Gastroesophageal sphincter (tissue), 4 donors: ENCODE measurements around the gene FXYD7. TPM values are rescaled to one million over a fixed set of nuclear protein-coding genes. Genes with fewer than 3 reads are reported as not detected.

Experiments
- ATAC-seq: fragments of 150-250 bp; one replicate; pipeline ENCODE4 v1.9.1; 2016; ENCODE audit warnings: mild to moderate bottlenecking, moderate library complexity
- H3K27ac ChIP-seq, 4 donors: fragments of 200-600 bp; sonication (generic) in 3 of 4; 1 replicate in 3 of 4; 2 replicates in 1 of 4; pipeline ENCODE4 v1.5.1; 2016 to 2019
- H3K27me3 ChIP-seq: fragments of 200-600 bp; sonication (generic); one replicate; pipeline ENCODE4 v1.5.1; 2019
- H3K36me3 ChIP-seq, 2 donors: fragments of 200-600 bp; sonication (generic); one replicate each; pipeline ENCODE4 v1.5.1; 2019; ENCODE audit warnings: control low read depth in 1 of 2
- H3K4me1 ChIP-seq, 3 donors: fragments of 200-600 bp; sonication (generic); 1 replicate in 2 of 3; 2 replicates in 1 of 3; pipeline ENCODE4 v1.5.1; 2016 to 2019; ENCODE audit warnings: control low read depth in 2 of 3
- H3K4me3 ChIP-seq, 2 donors: fragments of 200-600 bp; sonication (generic); one replicate each; pipeline ENCODE4 v1.5.1; 2019; ENCODE audit warnings: mild to moderate bottlenecking in 1 of 2, moderate library complexity in 1 of 2
- H3K9me3 ChIP-seq, 3 donors: fragments of 200-600 bp; sonication (generic); one replicate each; pipeline ENCODE4 v1.5.1; 2017 to 2019; ENCODE audit warnings: control low read depth in 2 of 3
- EP300 ChIP-seq: sonication (generic); formaldehyde crosslinking; IDR thresholded peaks from one replicate; pipeline ENCODE4 v1.6.1; 2017; ENCODE audit warnings: antibody characterized with exemption, mild to moderate bottlenecking
- POLR2A ChIP-seq, 2 donors: fragments of 450-650 bp; IDR thresholded peaks; one replicate each; pipeline ENCODE4 v1.6.1; 2017; ENCODE audit warnings: antibody characterized with exemption in 2 of 2, mild to moderate bottlenecking in 2 of 2, moderate library complexity in 1 of 2
- POLR2AphosphoS5 ChIP-seq: sonication (generic); formaldehyde crosslinking; IDR thresholded peaks from one replicate; pipeline ENCODE4 v1.6.1; 2017; ENCODE audit warnings: antibody characterized with exemption
- WGBS, 2 donors: methylation state at CpG; one replicate each; pipeline ENCODE4 v1.1.5; 2018; ENCODE audit warnings: low coverage in 1 of 2; 5-methylcytosine and 5-hydroxymethylcytosine counted together
- total RNA-seq, 4 donors: library from RNA; depleted of rRNA; stranded (reverse); fragments of >200 nt; gene quantifications; one replicate each; pipeline ENCODE4 v1.1.0, GENCODE V29; 2016
- TF ChIP-seq, protein P1 (sequence below), 4 experiments: fragments of 200-600 bp in 2 of 4; fragments of 450-650 bp in 2 of 4; sonication (generic) in 1 of 4; IDR thresholded peaks; one replicate each; pipeline ENCODE4 v1.5.1; 2017 to 2019; ENCODE audit warnings: antibody characterized with exemption in 4 of 4, mild to moderate bottlenecking in 2 of 4, moderate library complexity in 2 of 4

Gene FXYD7
- total RNA-seq, 4 donors from 2014 or later = not detected

DNA sequence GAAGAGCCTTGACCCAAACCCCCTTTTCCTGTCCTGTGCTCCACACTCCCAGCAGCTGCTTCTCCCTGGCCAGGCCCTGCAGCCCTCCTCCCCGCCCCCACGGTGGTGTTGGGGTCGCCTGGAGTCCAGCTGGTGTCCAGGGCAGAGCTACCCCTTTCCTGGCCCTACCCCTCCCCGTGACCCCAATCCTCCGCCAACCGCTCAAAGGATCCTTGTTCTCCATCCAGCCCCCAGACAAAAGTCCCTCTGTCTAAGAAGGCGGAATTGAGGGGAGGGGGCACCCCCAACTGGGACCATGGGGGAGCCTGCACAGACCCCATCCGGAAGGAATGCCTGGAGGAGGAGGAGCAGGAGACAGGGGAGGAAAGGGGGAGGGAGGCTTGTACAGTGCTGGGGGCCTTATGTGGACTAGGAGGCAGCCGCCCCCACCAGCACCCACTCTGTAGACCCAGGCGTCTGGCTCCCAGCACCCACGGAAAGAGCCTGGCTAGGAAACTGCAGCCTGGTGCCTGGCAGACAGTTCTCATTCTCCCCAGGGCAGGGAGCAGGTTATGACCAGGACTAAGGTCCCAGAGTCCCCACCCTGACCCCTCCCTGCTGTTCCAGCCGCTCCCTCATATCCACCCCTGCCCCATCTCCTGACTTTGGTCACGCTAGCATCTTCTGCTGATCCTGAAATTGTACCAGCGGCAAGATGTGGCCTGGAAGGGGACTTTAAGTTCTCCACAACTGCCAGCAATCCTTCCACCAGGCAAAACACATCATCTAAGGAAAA lies 27.7 kb upstream of the FXYD7 start, which contains the start of gene FXYD3:
TSS of gene FXYD3 (plus strand) at position 647 of the 775 bp plus-strand sequence. CDS start 3,554 bp downstream, outside the sequence.
- ATAC-seq = peak; percentile 23
- peaks cover 0 to 18% (median 0%) of the 10 kb centered on the region in 3 donors for H3K4me1 ChIP-seq
- peaks cover 24% of the 10 kb centered on the region for H3K27me3 ChIP-seq
- H3K4me3 ChIP-seq = peak within 1 kb of the TSS in 1 of 2 donors; percentile 42
- H3K36me3 ChIP-seq = no peaks in the 10 kb centered on the region
- WGBS, 2 donors = 51% methylated on average over 4 of the region's 14 CpGs; no CpG with 5 or more reads in 1 of the 2 donors
- peak within 1 kb of the TSS in 3 of 4 donors; percentile 62 to 91 (median 71) for H3K27ac ChIP-seq
- TF ChIP-seq POLR2A (IDR thresholded peaks at IDR 0.05) = no peak
- peak; percentile 17 for TF ChIP-seq POLR2AphosphoS5
- no peaks in the 10 kb centered on the region for H3K9me3 ChIP-seq

DNA sequence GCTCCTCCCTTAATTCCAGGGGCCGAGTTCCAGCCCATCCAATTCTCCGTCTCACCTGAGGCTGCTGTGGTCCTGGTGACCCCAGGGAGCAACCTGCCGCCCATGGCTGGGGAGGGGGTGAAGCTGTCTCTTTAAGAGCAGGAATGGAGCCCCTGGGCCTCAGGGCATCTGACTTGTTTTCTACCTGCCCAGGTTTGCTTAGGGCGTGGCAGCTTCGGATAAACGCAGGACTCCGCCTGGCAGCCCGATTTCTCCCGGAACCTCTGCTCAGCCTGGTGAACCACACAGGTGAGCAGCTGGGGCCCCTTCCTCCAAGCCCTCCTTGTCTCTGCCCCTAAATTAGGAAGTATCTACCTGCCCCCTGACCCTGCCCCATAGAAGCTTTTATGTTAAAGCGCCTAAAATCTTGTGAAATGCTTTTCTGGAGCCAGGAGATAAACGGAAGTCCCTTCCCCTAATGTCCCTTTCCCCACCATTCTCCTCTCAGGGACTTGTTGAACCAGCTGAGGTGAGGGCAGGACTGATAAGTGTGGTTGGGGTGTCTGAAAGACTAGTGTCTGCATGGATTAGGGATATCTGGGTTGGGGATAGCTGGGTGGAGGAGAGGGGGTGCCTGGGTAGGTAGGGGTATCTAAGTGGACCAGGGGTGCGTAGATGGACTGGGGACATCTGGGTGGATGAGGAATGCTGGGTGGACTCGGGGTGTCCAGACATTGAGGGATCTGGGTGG lies 26.8 kb upstream of the FXYD7 start:
- H3K36me3 ChIP-seq = no peaks in the 10 kb centered on the region
- H3K4me3 ChIP-seq = peak overlapping the region in 1 of 2 donors; percentile 42
- H3K27ac ChIP-seq = peak overlapping the region in 3 of 4 donors; percentile 62 to 91 (median 71)
- TF ChIP-seq POLR2AphosphoS5 (no peak), EP300 (no peak), POLR2A (IDR thresholded peaks at IDR 0.05) (no peak)
- TF ChIP-seq, protein P1, sequence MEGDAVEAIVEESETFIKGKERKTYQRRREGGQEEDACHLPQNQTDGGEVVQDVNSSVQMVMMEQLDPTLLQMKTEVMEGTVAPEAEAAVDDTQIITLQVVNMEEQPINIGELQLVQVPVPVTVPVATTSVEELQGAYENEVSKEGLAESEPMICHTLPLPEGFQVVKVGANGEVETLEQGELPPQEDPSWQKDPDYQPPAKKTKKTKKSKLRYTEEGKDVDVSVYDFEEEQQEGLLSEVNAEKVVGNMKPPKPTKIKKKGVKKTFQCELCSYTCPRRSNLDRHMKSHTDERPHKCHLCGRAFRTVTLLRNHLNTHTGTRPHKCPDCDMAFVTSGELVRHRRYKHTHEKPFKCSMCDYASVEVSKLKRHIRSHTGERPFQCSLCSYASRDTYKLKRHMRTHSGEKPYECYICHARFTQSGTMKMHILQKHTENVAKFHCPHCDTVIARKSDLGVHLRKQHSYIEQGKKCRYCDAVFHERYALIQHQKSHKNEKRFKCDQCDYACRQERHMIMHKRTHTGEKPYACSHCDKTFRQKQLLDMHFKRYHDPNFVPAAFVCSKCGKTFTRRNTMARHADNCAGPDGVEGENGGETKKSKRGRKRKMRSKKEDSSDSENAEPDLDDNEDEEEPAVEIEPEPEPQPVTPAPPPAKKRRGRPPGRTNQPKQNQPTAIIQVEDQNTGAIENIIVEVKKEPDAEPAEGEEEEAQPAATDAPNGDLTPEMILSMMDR (IDR thresholded peaks at IDR 0.05) = no peak
- H3K4me1 ChIP-seq = peaks cover 0 to 26% (median 0%) of the 10 kb centered on the region in 3 donors
- H3K27me3 ChIP-seq = peaks cover 20% of the 10 kb centered on the region
- ATAC-seq = no peak
- H3K9me3 ChIP-seq = no peaks in the 10 kb centered on the region
- WGBS, 2 donors = 67 to 82% methylated on average over 2 to 5 of the region's 13 CpGs

DNA sequence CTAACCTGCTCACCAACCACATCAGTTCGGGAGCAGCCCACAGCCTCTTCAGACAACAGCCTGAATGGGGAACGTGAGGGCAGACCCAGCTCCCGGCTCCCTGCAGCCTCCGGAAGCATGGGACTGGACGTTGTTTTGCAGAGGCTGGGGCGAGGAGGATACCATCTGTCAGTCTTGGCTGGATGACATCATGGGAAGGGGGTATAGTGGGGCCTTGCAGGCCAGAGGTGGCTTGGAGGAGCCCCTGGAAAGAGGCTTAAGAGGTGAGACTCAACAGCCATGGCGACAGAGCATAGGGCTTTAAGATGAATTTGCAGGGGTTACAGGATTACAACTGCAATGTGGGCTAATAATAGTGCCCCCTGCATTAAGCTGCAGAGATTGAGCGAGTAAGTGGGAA lies 25.9 kb upstream of the FXYD7 start:
- Histone ChIP-seq H3K4me3 (peak overlapping the region in 1 of 2 donors; percentile 42), H3K27ac (peak overlapping the region in 3 of 4 donors; percentile 47 to 91 (median 62))
- no peak for ATAC-seq

DNA sequence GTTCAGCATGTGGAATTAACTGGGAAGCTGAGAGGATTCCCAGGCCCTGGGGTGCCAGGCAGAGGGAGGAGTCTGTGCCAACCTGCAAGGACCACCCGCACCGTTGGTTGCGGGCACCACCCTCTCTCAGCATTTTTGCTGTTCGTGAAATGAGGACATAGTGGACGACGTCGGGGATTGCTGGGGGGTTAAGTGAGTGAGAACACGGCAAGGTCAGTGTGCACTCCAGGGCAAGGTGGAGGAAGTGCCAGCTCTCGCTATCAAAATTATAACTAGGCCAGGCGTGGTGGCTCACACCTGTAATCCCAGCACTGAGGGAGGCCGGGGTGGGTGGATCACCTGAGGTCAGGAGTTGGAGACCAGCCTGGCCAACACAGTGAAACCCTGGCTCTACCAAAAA lies 25.3 kb upstream of the FXYD7 start:
- no peak for ATAC-seq
- Histone ChIP-seq H3K27me3 (peaks cover 7% of the 10 kb centered on the region), H3K4me1 (peaks cover 0 to 34% (median 0%) of the 10 kb centered on the region in 3 donors), H3K27ac (peak overlapping the region in 2 of 4 donors; percentile 62 to 91), H3K4me3 (peak overlapping the region in 1 of 2 donors; percentile 42), H3K36me3 (no peaks in the 10 kb centered on the region), H3K9me3 (no peaks in the 10 kb centered on the region)
- WGBS, 2 donors = 80 to 87% methylated on average over 3 to 9 of the region's 11 CpGs
- TF ChIP-seq POLR2A (IDR thresholded peaks at IDR 0.05) (no peak), POLR2AphosphoS5 (no peak)
- TF ChIP-seq, protein P1 (IDR thresholded peaks at IDR 0.05) = no peak

More for the DNA sequence above, 25.9 kb upstream of the FXYD7 start:
- Histone ChIP-seq H3K27me3 (peaks cover 12% of the 10 kb centered on the region), H3K4me1 (peaks cover 0 to 27% (median 0%) of the 10 kb centered on the region in 3 donors), H3K9me3 (no peaks in the 10 kb centered on the region), H3K36me3 (no peaks in the 10 kb centered on the region)
- 71 to 82% methylated on average over 2 of the region's 8 CpGs for WGBS, 2 donors
- TF ChIP-seq POLR2A (IDR thresholded peaks at IDR 0.05) (no peak), POLR2AphosphoS5 (no peak), EP300 (no peak)
- TF ChIP-seq, protein P1 (IDR thresholded peaks at IDR 0.05) = no peak

DNA sequence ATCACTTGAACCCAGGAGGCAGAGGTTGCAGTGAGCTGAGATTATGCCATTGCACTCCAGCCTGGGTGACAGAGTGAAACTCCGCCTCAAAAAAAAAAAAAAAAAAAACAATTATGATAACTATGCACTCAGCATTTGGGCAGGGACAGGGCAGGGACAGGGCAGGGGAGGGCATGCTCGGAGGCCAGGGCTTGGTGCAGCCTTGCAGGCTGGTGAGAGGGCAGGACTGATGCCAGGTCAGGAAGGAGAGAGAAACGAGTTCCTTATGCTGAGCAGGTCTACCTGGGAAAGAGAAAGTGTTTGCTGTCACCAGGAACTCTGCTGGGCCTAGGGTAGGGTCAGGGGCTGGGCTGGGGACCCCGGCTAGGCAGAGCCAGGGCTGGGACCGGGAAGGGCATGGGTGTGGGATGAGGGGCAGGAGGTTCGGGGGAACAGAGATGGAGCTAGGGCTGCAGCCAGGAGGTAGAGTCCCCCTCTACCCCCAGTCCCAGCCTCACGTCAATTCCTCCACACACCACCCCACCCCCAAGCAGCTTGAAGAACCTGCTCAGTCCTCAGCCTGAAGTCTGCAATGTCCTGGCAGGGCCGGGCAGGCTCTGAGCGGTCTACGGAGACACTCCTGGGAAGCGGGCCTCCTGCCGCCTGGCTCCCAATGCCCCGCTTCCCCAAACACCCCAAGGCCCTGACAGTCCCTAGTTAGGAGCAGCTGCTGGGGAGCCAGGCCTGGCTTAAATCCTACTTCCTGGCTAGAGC lies 24.6 kb upstream of the FXYD7 start:
- Histone ChIP-seq H3K4me1 (peaks cover 0 to 40% (median 0%) of the 10 kb centered on the region in 3 donors), H3K4me3 (peak overlapping the region in 1 of 2 donors; percentile 24), H3K27me3 (peaks cover 7% of the 10 kb centered on the region), H3K9me3 (no peaks in the 10 kb centered on the region), H3K36me3 (no peaks in the 10 kb centered on the region), H3K27ac (peak overlapping the region in 3 of 4 donors; percentile 60 to 91 (median 68))
- ATAC-seq = no peak
- no peak for TF ChIP-seq POLR2A (IDR thresholded peaks at IDR 0.05)
- TF ChIP-seq POLR2AphosphoS5 = no peak
- no peak for TF ChIP-seq EP300
- TF ChIP-seq, protein P1 (IDR thresholded peaks at IDR 0.05) = no peak
- 68 to 91% methylated on average over 6 to 8 of the region's 13 CpGs for WGBS, 2 donors
